ENCODE data around the gene ACVR1C.

The ACVR1C gene

DNA sequence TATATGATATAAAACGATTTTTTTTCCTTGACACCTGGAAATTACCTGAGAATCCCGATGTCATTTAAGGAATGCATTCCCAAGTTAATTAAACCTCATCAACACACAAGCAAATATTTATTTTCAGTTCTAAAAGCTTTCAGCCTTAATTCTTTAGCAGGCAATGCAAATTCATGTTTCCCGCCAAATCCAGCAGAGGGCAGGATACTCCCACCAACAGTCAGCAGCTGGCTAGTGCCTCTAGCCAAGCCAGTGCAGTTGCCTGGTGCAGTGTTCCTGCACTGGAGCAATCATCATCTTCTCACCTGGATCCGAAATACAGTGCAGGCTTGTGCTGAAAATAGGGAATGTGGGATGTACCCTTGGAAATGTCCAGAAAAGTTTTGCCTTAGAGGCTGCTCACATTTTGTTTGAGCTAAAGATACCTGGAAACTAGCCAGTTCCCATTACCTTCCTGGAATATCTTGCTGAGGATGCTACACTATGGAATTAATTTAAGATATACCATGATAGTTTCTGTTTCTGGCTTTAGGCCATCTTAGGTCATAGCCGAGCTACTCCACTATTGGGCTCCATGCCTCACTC, 136.4 kb downstream of the ACVR1C start:
- DNase-seq, result peak; percentile 72

DNA sequence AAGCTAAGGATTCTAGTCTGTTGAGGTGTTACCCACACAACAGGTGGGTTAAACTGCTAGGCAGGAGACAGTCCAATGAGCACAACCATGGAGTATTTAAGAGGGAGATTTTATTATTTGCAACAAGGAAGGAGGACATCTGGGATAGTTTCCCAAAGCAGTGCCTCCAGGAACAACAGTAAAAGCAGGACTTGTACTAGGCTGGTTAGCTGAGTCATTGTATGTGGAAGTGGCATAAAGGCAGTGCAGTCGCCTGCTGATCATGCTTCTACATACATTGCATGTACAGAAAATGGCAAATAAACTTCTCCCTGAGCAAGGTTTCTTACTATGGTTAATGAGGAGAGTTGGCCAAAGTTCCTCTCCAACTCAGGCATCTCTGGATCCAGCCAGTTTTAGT, 138.7 kb downstream of the ACVR1C start:
- no peak for DNase-seq

DNA sequence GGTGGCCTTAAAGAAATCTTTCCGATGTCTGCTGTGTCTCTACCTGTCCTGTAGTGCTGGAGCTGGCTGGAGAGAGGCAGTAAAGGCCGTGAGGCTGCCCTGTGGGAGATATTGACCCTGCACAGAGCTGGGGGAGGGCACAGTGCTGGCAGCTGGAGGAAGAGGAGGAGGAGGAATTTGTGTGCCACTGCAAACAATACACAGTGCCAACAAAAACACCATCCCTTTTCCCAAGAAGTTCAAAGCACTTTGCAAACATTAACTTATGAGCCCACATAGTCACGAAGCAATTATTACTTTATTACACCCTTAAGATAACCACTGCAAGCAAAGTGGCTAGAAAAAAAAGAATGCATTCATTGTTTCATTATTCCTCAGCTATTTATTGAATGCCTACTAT, 139.8 kb downstream of the ACVR1C start:
- DNase-seq, result no peak

DNA sequence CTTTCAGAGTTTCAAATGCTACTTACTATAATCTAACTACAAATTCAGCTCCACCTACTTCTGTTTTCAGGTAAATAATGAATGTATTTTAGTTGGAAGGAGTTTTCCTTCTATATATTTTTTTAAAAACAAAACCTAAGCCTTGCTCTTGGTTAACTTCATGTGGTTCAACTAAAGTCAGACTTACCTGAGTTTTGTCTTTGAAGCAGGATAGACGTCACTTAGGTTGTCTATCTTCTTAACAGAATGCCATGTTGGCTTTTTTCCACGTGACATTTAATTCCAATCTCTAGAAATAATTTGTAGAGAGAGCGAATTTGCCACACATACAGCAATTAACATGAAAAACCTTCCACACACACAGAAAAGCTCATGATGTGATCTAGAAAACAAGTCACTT, 140.9 kb downstream of the ACVR1C start:
- DNase-seq, result no peak

DNA sequence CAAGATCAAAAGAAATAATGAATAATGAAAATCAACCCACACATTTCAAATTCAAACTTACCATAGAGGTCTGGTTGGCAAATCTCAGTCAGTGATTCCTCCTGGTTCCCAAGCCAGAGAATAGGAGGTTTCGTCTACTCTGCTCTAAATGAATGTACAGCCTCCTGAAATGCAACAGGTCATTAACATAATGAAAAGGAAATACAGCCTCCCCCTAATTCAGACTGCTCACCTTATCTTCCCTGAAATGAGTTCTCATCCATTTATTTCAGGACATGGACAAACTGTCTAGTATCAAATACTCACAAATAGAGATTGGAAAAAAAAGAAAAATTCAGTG, 141.4 kb downstream of the ACVR1C start:
- DNase-seq, result no peak

DNA sequence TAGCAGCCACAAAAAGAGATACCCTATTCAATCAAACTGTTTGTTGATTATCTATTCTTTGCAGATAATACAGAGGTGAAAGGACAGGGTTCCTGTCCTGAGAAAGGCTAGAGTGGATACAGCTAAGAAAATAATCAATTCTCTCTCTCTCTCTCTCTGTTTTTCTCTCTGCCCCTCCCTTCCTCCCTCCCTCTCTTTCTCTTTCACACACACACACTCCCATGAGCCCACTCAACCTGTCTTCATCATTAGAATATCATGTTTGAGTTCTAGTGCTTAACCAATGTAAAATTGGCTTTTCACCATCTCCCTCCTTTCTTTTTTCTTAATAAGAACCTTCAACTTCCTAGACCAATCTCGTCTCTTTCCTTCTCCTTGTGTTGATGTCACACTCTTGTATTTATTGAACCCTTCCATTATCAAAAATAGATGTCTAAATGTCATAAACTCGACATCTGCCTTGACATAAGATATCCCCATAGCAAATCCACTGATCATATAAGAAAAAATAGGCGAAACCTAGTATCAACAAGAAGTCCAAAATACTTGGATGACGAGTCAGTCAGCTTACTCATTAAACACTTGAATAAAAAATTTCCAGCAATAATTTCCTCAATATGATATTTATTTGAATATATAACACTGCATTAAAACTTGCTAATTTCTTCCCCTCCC, 141.9 kb downstream of the ACVR1C start:
- no peak for DNase-seq

DNA sequence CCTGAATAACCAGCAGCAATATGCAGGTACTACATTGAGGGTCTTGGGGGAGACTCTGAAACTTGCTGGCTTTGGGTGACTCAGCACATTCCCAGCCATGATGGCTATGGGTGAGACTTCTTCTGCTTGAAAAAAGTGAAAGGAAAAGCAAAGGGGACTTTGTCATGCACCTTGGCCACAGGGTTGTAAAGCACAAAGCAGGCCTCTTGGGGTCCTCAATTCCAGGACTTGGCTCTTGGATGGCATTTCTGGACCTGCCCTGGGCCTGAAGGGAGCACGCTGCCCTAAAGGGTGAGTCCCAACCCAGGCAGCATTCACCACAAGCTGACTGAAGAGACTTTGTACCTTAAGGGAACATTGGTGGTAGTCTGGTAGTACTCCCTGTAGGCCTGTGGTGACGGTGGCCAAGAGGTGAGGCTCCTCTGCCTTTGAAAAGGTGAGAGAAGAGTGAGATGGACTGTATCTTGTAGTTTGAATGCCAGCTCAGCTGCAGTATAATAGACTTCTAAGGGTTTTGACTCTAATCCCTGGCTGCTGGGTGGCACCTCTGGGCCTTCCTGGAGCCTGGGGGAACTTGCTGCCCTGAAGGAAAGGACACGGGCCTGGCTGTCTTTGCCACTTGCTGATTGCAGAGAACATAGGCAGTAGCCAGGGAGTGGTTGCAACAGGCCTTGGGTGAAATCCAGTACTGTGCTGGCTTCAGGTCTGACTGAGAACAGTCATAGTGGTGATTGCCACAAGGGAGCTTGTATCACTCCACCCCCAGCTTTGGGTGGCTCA, 148.3 kb downstream of the ACVR1C start:
- no peak for DNase-seq

DNA sequence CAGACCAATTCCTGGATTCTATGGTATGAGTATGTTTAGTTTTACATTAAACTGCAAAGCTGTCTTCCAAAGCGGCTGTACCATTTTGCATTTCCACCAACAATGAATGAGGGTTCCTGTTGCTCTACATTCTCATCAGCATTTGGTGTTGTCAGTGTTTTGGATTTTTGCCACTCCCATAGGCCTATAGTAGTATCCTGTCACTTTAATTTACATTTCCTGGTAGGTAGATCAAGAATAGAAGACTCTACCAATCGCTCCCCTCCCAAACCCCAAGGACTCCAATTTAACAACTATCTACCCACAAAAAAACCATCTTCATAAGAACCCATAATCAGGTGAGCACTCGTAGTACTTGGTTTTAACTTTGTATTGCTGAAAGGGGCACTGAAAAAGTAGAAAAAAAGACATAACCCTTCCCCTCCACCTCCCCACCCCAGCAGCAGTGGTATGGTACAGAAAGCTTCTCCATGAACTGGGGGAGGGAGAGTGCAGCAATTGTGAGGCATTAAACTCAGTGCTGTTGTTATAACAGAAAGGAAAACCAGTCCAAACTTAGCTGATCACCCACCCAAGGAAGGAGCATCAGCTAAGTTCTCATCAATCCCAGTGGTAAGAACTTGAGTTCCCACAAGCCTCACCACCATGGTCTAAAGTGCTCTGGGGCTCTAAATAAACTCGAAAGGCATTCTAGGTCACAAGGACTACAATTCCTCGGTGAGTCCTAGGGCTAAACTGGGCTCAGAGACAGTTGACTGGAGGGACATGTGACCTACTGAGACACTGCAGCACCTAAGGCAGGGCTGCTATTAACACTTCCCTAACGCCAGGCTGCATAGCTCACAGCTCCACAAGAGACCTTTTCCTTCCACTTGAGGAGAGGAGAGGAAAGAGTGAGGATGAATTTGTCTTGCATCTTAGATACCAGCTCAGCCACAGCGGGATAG, 149.3 kb downstream of the ACVR1C start:
- DNase-seq, result no peak

DNA sequence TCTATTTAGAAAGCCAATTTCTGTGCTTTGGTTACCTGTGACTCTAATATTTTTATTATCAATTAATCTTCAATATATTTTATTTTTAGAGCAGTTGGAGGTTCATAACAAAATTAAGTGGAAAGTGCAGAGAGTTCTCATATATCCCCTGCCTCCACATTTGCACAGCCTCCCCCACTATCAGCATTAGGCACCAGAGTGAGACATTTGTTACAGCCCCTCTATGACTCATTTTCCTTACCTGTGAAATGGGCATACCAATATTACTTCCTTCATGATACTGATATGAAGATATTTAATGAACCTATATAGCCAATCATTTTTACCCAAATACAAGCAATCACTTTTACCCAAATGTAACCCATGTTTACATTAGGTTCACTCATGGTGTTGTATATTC, 150.7 kb downstream of the ACVR1C start:
- no peak for DNase-seq

DNA sequence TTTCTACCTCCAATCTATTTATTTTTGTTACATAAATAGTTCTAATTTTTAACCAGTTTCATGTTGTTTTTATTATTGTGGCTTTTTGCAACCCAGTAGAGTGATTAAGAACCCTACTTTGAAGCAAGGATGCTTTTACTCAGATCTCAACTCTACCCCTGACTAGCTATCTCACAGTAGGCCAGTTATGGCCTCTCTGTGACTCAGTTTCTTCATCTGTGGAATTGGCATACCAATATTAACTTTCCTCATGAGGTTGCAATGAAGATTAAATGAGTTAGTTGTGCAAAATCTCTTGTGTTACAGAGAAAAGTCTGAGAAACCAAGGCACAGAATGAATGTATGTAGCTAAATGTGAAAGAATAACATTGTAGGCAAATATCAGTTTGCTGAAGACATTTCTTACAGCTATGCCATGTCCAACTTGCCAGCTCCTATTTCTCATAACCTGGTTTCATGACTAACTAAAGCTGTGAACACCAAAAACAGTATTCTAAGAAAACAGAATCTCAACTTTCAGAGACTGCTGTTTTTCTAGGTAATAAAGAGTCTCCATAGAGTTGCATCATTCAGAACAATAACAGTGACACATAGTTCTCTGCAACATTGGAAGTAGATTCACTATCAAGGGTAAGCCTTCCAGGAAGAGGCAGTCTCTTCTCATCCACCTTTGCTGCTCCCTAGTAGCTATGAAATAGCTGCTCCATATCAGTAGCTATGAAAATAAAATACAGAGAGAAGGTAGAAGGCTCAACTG, 151.5 kb downstream of the ACVR1C start:
- DNase-seq, result no peak
